Endodermal cell (in vitro differentiated cells): Measurements from ENCODE around the gene ADGRB2. TPM values are rescaled to one million over a fixed set of nuclear protein-coding genes. Genes with fewer than 3 reads are reported as not detected.
A peak's percentile ranks its signal among the peaks of the same experiment; 100 is the strongest.

Experiments used
- DNase-seq: peaks from one replicate; pipeline ENCODE4 v3.0.0-alpha.2; 2017
- H3K27ac ChIP-seq: 2 replicates; pipeline ENCODE4 v1.5.1; 2013; ENCODE audit warnings: mild to moderate bottlenecking, low read depth, low read length, moderate library complexity
- H3K27me3 ChIP-seq: 2 replicates; pipeline ENCODE4 v1.6.1; 2013; ENCODE audit warnings: mild to moderate bottlenecking, low read length, moderate library complexity; ENCODE audit not compliant: insufficient read depth, control insufficient read depth, poor library complexity, severe bottlenecking
- H3K36me3 ChIP-seq: 2 replicates; pipeline ENCODE4 v1.7.0; 2013; ENCODE audit warnings: mild to moderate bottlenecking, low read length, moderate library complexity; ENCODE audit not compliant: control insufficient read depth, insufficient read depth
- H3K4me1 ChIP-seq: one replicate; pipeline ENCODE4 v1.7.0; 2013; ENCODE audit warnings: low read length; ENCODE audit not compliant: control insufficient read depth, insufficient read depth
- H3K4me3 ChIP-seq: 2 replicates; pipeline ENCODE4 v1.5.1; 2013; ENCODE audit warnings: mild to moderate bottlenecking, low read length, moderate library complexity
- H3K9ac ChIP-seq: 2 replicates; pipeline ENCODE4 v1.6.1; 2013; ENCODE audit warnings: mild to moderate bottlenecking, low read length, moderate library complexity; ENCODE audit not compliant: poor library complexity, severe bottlenecking; ENCODE audit errors: extremely low read depth
- H3K9me3 ChIP-seq: 2 replicates; pipeline ENCODE4 v1.6.1; 2013; ENCODE audit warnings: mild to moderate bottlenecking, low read length, moderate library complexity; ENCODE audit not compliant: control insufficient read depth
- H3K27ac Mint-ChIP-seq: 2 replicates; pipeline ENCODE4 v1.8.0; 2020; ENCODE audit warnings: mixed read lengths
- H3K27me3 Mint-ChIP-seq: 2 replicates; pipeline ENCODE4 v1.8.0; 2021; ENCODE audit warnings: mild to moderate bottlenecking, mixed read lengths; ENCODE audit not compliant: insufficient read depth
- H3K36me3 Mint-ChIP-seq: 2 replicates; pipeline ENCODE4 v1.8.0; 2020; ENCODE audit warnings: low read depth, mixed read lengths
- H3K4me1 Mint-ChIP-seq: 2 replicates; pipeline ENCODE4 v1.8.0; 2020; ENCODE audit warnings: mixed read lengths
- H3K4me3 Mint-ChIP-seq: 2 replicates; pipeline ENCODE4 v1.8.0; 2020; ENCODE audit warnings: mild to moderate bottlenecking, moderate library complexity, mixed read lengths
- H3K9me3 Mint-ChIP-seq: 2 replicates; pipeline ENCODE4 v1.8.0; 2020; ENCODE audit warnings: mild to moderate bottlenecking, mixed read lengths
- WGBS, 2 experiments: methylation state at CpG; one replicate each; pipeline versions ENCODE4 v1.1.5 to v1.1.7; 2013; ENCODE audit warnings: missing lambda C conversion rate in 2 of 2, mixed read lengths in 1 of 2; ENCODE audit not compliant: insufficient coverage in 1 of 2, insufficient read length in 1 of 2; 5-methylcytosine and 5-hydroxymethylcytosine counted together
- total RNA-seq, 2 donors: library from RNA; stranded (reverse); fragmentation: NEBNext Ultra II Directional in 1 of 2; extraction: Animal tissue kit (Norgen Biotek cat#: 25700) in 1 of 2; gene quantifications; 2 replicates in 1 of 2; 3 replicates in 1 of 2; pipeline ENCODE4 v1.2.1, GENCODE V29; 2021
- TF ChIP-seq, protein P1 (sequence below): fragments of 200-600 bp; sonication (generic); conservative IDR thresholded peaks from 2 replicates; pipeline ENCODE4 v1.5.0; 2021; ENCODE audit warnings: antibody characterized with exemption, mild to moderate bottlenecking

ADGRB2 gene
- total RNA-seq, 2 donors from 2014 or later: 13.1 to 22.7 TPM

DNA sequence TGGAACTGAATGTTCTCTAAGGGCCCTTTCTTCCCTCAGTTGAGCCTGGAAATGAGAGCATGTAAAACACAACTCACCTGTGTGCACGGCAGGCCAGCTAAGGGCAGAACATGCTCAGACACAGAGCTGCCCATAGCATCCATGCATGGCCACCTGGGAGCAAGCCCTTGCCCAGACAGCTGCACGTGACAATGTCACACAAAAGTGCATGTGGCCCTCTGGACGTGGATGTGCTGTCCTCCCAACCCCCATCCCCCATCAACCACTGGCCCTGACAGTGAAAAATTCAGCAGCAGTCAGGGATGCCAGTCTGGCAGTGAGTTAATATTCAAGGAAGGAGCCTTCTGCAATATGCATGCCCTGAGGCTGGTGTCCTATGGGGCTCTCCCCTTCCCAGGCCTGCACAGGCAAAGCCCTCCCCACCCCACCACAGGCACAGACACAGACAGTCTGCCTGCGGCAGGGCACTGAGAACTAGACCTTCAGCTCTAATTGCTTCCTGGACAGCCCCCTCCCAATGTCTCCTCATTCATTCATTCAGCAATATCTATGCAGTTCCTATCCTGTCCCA, 45.7 kb downstream of the ADGRB2 start:
- peak overlapping the region; percentile 81 for H3K27ac ChIP-seq
- no peaks in the 10 kb centered on the region for H3K9me3 Mint-ChIP-seq
- no peaks in the 10 kb centered on the region for H3K36me3 ChIP-seq
- H3K27me3 ChIP-seq: peaks cover 6% of the 10 kb centered on the region
- no peak overlapping the region for H3K9ac ChIP-seq
- peaks cover 30% of the 10 kb centered on the region for H3K27me3 Mint-ChIP-seq
- TF ChIP-seq, protein P1, sequence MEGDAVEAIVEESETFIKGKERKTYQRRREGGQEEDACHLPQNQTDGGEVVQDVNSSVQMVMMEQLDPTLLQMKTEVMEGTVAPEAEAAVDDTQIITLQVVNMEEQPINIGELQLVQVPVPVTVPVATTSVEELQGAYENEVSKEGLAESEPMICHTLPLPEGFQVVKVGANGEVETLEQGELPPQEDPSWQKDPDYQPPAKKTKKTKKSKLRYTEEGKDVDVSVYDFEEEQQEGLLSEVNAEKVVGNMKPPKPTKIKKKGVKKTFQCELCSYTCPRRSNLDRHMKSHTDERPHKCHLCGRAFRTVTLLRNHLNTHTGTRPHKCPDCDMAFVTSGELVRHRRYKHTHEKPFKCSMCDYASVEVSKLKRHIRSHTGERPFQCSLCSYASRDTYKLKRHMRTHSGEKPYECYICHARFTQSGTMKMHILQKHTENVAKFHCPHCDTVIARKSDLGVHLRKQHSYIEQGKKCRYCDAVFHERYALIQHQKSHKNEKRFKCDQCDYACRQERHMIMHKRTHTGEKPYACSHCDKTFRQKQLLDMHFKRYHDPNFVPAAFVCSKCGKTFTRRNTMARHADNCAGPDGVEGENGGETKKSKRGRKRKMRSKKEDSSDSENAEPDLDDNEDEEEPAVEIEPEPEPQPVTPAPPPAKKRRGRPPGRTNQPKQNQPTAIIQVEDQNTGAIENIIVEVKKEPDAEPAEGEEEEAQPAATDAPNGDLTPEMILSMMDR: no peak
- no peak overlapping the region for H3K27ac Mint-ChIP-seq
- H3K36me3 Mint-ChIP-seq: no peaks in the 10 kb centered on the region
- DNase-seq: no peak
- no peak overlapping the region for H3K4me3 ChIP-seq
- peaks cover 2% of the 10 kb centered on the region for H3K4me1 ChIP-seq
- no peak overlapping the region for H3K4me3 Mint-ChIP-seq
- H3K9me3 ChIP-seq: no peaks in the 10 kb centered on the region
- 75 to 80% methylated on average over 4 of the region's 4 CpGs for WGBS, 2 experiments
- peaks cover 2% of the 10 kb centered on the region for H3K4me1 Mint-ChIP-seq

DNA sequence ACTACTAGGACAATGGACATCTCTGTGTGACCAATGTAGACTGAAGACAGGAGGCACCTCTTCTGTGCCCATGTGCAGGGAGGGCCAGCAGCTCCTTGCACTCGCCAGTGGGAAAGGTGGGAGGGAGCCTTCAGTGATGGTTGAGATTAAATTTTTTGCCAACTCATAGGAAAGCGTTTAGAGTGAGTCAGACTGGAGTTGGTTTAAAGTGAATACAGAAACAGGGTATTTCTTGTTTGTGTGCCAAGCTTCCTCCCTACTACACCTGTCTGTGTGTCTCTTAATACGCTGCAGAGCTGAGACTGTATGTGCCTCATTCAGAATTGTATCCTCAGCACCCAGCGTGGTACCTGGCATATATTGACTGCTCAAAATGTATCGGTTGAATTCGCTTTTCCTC, 46.8 kb downstream of the ADGRB2 start:
- peaks cover 30% of the 10 kb centered on the region for H3K27me3 Mint-ChIP-seq
- no peak overlapping the region for H3K9ac ChIP-seq
- no peak overlapping the region for H3K27ac ChIP-seq
- H3K4me1 Mint-ChIP-seq: peaks cover 10% of the 10 kb centered on the region
- no peaks in the 10 kb centered on the region for H3K9me3 ChIP-seq
- no peak for DNase-seq
- H3K4me3 Mint-ChIP-seq: no peak overlapping the region
- no peaks in the 10 kb centered on the region for H3K9me3 Mint-ChIP-seq
- no peaks in the 10 kb centered on the region for H3K36me3 ChIP-seq
- H3K36me3 Mint-ChIP-seq: no peaks in the 10 kb centered on the region
- WGBS, 2 experiments: 89 to 98% methylated on average over 6 of the region's 6 CpGs
- TF ChIP-seq, protein P1: no peak
- no peak overlapping the region for H3K27ac Mint-ChIP-seq
- peaks cover 6% of the 10 kb centered on the region for H3K27me3 ChIP-seq
- H3K4me3 ChIP-seq: no peak overlapping the region
- H3K4me1 ChIP-seq: peaks cover 7% of the 10 kb centered on the region

DNA sequence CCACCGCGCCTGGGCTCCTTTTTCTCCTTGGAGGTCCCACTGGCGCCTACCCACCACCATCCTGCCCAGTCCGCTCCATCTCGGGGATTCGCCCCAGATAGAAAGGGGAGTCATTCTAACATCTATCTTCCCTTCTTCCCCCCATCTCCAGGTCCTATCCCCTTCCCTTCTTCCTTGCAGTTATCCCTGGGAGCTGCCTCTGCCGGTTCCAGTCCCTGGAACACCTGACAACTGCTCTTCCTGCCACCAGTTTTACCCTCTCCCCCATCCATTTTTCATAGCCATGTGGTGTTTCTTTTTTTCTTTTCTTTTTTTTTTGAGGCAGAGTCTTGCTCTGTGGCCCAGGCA, 48.3 kb downstream of the ADGRB2 start:
- H3K9me3 Mint-ChIP-seq: no peaks in the 10 kb centered on the region
- Histone ChIP-seq H3K4me3 (no peak overlapping the region), H3K36me3 (no peaks in the 10 kb centered on the region), H3K4me1 (peaks cover 8% of the 10 kb centered on the region), H3K27ac (no peak overlapping the region), H3K9me3 (no peaks in the 10 kb centered on the region), H3K27me3 (peaks cover 6% of the 10 kb centered on the region), H3K9ac (no peak overlapping the region)
- peaks cover 24% of the 10 kb centered on the region for H3K27me3 Mint-ChIP-seq
- TF ChIP-seq, protein P1: no peak
- no peaks in the 10 kb centered on the region for H3K36me3 Mint-ChIP-seq
- DNase-seq: no peak
- H3K4me3 Mint-ChIP-seq: peak overlapping the region; percentile 65
- H3K4me1 Mint-ChIP-seq: peaks cover 21% of the 10 kb centered on the region
- H3K27ac Mint-ChIP-seq: no peak overlapping the region
- 11 to 28% methylated on average over 5 to 7 of the region's 7 CpGs for WGBS, 2 experiments
